ENCODE data around the gene AGXT.

The AGXT gene

GRCh38 chr2:240876475-240877251, 8.0 kb downstream of the AGXT start:
- Histone ChIP-seq H3K27me3 (ENCODE audit: control insufficient read depth in 1 of 2, insufficient read depth in 2 of 2, low read length in 2 of 2) (no peaks in the 10 kb centered on the region), H3K4me3 (ENCODE audit: low read depth in 1 of 2, low read length in 2 of 2) (peak overlapping the region in 1 of 2 donors; percentile 16), H3K9me3 (ENCODE audit: control insufficient read depth in 1 of 2, low read length in 2 of 2) (no peaks in the 10 kb centered on the region), H3K9ac (ENCODE audit: low read depth in 1 of 2, low read length in 2 of 2) (peak overlapping the region; percentile 19 to 66), H3K36me3 (ENCODE audit: control insufficient read depth in 1 of 2, insufficient read depth in 2 of 2, low read length in 2 of 2) (no peaks in the 10 kb centered on the region), H3K27ac (ENCODE audit: low read depth, low read length) (peak overlapping the region; percentile 62), H3K4me1 (ENCODE audit: control insufficient read depth in 1 of 2, insufficient read depth in 2 of 2, low read length in 2 of 2) (peaks cover 36 to 45% of the 10 kb centered on the region in 2 donors)

DNA sequence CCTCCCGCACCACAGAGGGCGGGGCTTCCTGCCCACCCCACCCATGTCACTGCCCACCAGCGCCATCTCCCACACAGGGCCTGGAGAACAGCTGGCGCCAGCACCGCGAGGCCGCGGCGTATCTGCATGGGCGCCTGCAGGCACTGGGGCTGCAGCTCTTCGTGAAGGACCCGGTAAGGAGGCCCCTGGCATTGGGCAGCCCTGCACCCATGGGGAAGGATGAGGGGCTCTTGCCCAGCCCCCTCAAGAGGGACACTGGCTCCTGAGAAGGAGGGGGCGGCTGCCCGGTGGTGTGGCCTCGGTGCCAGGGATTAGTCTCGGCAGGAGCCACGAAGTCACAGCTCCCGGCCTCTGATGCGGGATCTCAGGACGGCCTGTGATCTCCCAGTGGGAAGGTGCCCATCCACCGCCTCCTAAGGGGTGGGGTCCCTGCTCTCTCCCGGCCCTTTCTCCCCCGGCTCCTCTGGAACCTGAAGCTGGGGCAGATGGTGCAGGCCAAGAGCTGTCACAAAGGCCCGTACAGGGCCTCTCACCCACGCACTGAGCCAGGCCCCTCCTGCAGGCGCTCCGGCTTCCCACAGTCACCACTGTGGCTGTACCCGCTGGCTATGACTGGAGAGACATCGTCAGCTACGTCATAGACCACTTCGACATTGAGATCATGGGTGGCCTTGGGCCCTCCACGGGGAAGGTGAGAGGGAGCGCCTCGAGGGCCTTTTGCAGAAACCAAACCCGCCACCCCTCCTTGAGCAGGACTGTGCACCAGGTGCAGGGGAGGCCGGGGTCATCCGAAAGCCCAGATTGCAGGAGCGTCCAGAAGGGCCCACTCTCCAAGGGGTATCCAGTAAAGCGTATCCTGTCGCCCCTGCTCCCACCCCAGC, 9.1 kb downstream of the AGXT start:
- H3K4me1 ChIP-seq (ENCODE audit: control insufficient read depth in 1 of 2, insufficient read depth in 2 of 2, low read length in 2 of 2), result peaks cover 36 to 45% of the 10 kb centered on the region in 2 donors
- no peak overlapping the region for H3K4me3 ChIP-seq (ENCODE audit: low read depth in 1 of 2, low read length in 2 of 2)
- H3K27ac ChIP-seq (ENCODE audit: low read depth, low read length), result no peak overlapping the region
- no peaks in the 10 kb centered on the region for H3K27me3 ChIP-seq (ENCODE audit: control insufficient read depth in 1 of 2, insufficient read depth in 2 of 2, low read length in 2 of 2)
- H3K9ac ChIP-seq (ENCODE audit: low read depth in 1 of 2, low read length in 2 of 2), result no peak overlapping the region
- no peaks in the 10 kb centered on the region for H3K9me3 ChIP-seq (ENCODE audit: control insufficient read depth in 1 of 2, low read length in 2 of 2)
- no peaks in the 10 kb centered on the region for H3K36me3 ChIP-seq (ENCODE audit: control insufficient read depth in 1 of 2, insufficient read depth in 2 of 2, low read length in 2 of 2)

- no peaks in the 10 kb centered on the region for H3K36me3 ChIP-seq (ENCODE audit: control insufficient read depth in 1 of 2, insufficient read depth in 2 of 2, low read length in 2 of 2)
- H3K9ac ChIP-seq (ENCODE audit: low read depth in 1 of 2, low read length in 2 of 2), result no peak overlapping the region
- H3K4me1 ChIP-seq (ENCODE audit: control insufficient read depth in 1 of 2, insufficient read depth in 2 of 2, low read length in 2 of 2), result peaks cover 36 to 45% of the 10 kb centered on the region in 2 donors
- no peaks in the 10 kb centered on the region for H3K27me3 ChIP-seq (ENCODE audit: control insufficient read depth in 1 of 2, insufficient read depth in 2 of 2, low read length in 2 of 2)
- no peak overlapping the region for H3K4me3 ChIP-seq (ENCODE audit: low read depth in 1 of 2, low read length in 2 of 2)
- H3K9me3 ChIP-seq (ENCODE audit: control insufficient read depth in 1 of 2, low read length in 2 of 2), result no peaks in the 10 kb centered on the region
- no peak overlapping the region for H3K27ac ChIP-seq (ENCODE audit: low read depth, low read length)
These were observed 9.8 kb downstream of the AGXT start for GRCh38 chr2:240878341-240878936.

DNA sequence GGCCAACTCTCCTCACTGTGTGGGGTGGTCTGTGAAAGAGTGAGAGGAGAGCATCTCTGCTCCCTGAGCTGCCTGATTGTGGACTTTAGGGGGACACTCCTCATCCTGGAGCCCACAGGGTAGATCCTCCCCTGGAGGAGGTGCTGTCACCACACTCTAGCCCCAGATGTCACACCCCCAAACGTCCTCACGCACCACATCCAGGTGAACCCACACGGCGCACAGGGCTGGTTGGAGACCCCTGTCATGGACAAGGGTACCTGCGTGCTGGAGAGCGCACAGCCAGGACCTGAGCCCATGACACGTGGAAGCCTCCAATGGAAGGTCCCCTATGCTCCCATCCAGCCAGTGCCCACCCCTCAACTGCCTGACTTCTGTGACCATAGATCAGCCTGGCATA, 10.5 kb downstream of the AGXT start:
- Histone ChIP-seq H3K27ac (ENCODE audit: low read depth, low read length) (no peak overlapping the region), H3K27me3 (ENCODE audit: control insufficient read depth in 1 of 2, insufficient read depth in 2 of 2, low read length in 2 of 2) (no peaks in the 10 kb centered on the region), H3K36me3 (ENCODE audit: control insufficient read depth in 1 of 2, insufficient read depth in 2 of 2, low read length in 2 of 2) (no peaks in the 10 kb centered on the region), H3K9me3 (ENCODE audit: control insufficient read depth in 1 of 2, low read length in 2 of 2) (no peaks in the 10 kb centered on the region), H3K4me1 (ENCODE audit: control insufficient read depth in 1 of 2, insufficient read depth in 2 of 2, low read length in 2 of 2) (peaks cover 31 to 38% of the 10 kb centered on the region in 2 donors), H3K4me3 (ENCODE audit: low read depth in 1 of 2, low read length in 2 of 2) (no peak overlapping the region), H3K9ac (ENCODE audit: low read depth in 1 of 2, low read length in 2 of 2) (no peak overlapping the region)

GRCh38 chr2:240881913-240882312, 13.3 kb downstream of the AGXT start:
- no peaks in the 10 kb centered on the region for H3K27me3 ChIP-seq (ENCODE audit: control insufficient read depth in 1 of 2, insufficient read depth in 2 of 2, low read length in 2 of 2)
- no peak overlapping the region for H3K9ac ChIP-seq (ENCODE audit: low read depth in 1 of 2, low read length in 2 of 2)
- no peaks in the 10 kb centered on the region for H3K9me3 ChIP-seq (ENCODE audit: control insufficient read depth in 1 of 2, low read length in 2 of 2)
- peaks cover 3 to 10% of the 10 kb centered on the region in 2 donors for H3K4me1 ChIP-seq (ENCODE audit: control insufficient read depth in 1 of 2, insufficient read depth in 2 of 2, low read length in 2 of 2)
- no peak overlapping the region for H3K27ac ChIP-seq (ENCODE audit: low read depth, low read length)
- no peak overlapping the region for H3K4me3 ChIP-seq (ENCODE audit: low read depth in 1 of 2, low read length in 2 of 2)
- H3K36me3 ChIP-seq (ENCODE audit: control insufficient read depth in 1 of 2, insufficient read depth in 2 of 2, low read length in 2 of 2), result no peaks in the 10 kb centered on the region

DNA sequence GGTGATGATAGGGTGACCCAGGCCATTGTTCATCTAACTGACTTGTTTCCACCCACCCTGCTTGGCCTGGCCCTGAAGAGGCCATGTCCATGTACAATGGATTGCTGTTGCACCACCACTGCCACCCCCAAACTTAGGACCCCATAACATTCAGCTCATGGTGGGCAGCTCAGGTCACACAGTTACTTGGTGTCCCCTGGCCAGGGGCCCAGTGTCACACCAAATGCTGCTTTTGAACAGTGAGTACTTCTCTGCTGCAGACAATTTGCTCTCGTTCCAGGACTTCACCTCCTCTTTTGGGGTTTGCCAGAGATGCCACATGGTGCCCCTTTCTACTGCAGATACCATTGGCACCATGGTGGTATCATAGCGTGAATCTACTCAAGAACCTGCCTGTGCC, 15.6 kb downstream of the AGXT start:
- Histone ChIP-seq H3K4me1 (ENCODE audit: control insufficient read depth in 1 of 2, insufficient read depth in 2 of 2, low read length in 2 of 2) (peaks cover 11 to 15% of the 10 kb centered on the region in 2 donors), H3K27ac (ENCODE audit: low read depth, low read length) (no peak overlapping the region), H3K9ac (ENCODE audit: low read depth in 1 of 2, low read length in 2 of 2) (no peak overlapping the region), H3K9me3 (ENCODE audit: control insufficient read depth in 1 of 2, low read length in 2 of 2) (no peaks in the 10 kb centered on the region), H3K36me3 (ENCODE audit: control insufficient read depth in 1 of 2, insufficient read depth in 2 of 2, low read length in 2 of 2) (no peaks in the 10 kb centered on the region), H3K4me3 (ENCODE audit: low read depth in 1 of 2, low read length in 2 of 2) (no peak overlapping the region), H3K27me3 (ENCODE audit: control insufficient read depth in 1 of 2, insufficient read depth in 2 of 2, low read length in 2 of 2) (no peaks in the 10 kb centered on the region)

DNA sequence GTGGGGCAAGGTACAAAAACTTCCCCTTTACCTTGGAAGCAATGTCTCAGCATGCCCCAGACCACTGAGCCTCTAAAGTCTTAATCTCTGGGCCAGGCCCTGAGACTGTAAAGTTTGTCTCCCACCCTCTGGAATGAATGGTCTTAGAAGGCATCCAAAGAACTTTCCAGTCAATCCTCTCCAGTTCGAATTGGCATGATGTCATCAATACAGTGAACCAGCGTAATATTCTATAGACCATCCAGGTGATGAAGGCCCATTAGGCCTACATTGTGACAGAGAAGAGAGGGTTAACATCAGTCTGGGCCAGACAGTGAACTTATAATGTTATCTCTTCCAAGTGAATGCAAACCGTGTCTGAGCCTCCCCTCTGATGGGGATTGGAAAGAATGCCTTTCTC, 16.1 kb downstream of the AGXT start:
- no peaks in the 10 kb centered on the region for H3K36me3 ChIP-seq (ENCODE audit: control insufficient read depth in 1 of 2, insufficient read depth in 2 of 2, low read length in 2 of 2)
- no peaks in the 10 kb centered on the region for H3K27me3 ChIP-seq (ENCODE audit: control insufficient read depth in 1 of 2, insufficient read depth in 2 of 2, low read length in 2 of 2)
- H3K9me3 ChIP-seq (ENCODE audit: control insufficient read depth in 1 of 2, low read length in 2 of 2), result no peaks in the 10 kb centered on the region
- H3K4me1 ChIP-seq (ENCODE audit: control insufficient read depth in 1 of 2, insufficient read depth in 2 of 2, low read length in 2 of 2), result peaks cover 16 to 20% of the 10 kb centered on the region in 2 donors
- no peak overlapping the region for H3K27ac ChIP-seq (ENCODE audit: low read depth, low read length)
- no peak overlapping the region for H3K9ac ChIP-seq (ENCODE audit: low read depth in 1 of 2, low read length in 2 of 2)
- H3K4me3 ChIP-seq (ENCODE audit: low read depth in 1 of 2, low read length in 2 of 2), result no peak overlapping the region

- H3K36me3 ChIP-seq (ENCODE audit: control insufficient read depth in 1 of 2, insufficient read depth in 2 of 2, low read length in 2 of 2), result no peaks in the 10 kb centered on the region
- no peaks in the 10 kb centered on the region for H3K9me3 ChIP-seq (ENCODE audit: control insufficient read depth in 1 of 2, low read length in 2 of 2)
- no peaks in the 10 kb centered on the region for H3K27me3 ChIP-seq (ENCODE audit: control insufficient read depth in 1 of 2, insufficient read depth in 2 of 2, low read length in 2 of 2)
- H3K9ac ChIP-seq (ENCODE audit: low read depth in 1 of 2, low read length in 2 of 2), result no peak overlapping the region
- peaks cover 17 to 20% of the 10 kb centered on the region in 2 donors for H3K4me1 ChIP-seq (ENCODE audit: control insufficient read depth in 1 of 2, insufficient read depth in 2 of 2, low read length in 2 of 2)
- H3K27ac ChIP-seq (ENCODE audit: low read depth, low read length), result no peak overlapping the region
- H3K4me3 ChIP-seq (ENCODE audit: low read depth in 1 of 2, low read length in 2 of 2), result no peak overlapping the region
These were observed 16.9 kb downstream of the AGXT start for GRCh38 chr2:240885566-240885965.

- Histone ChIP-seq H3K4me1 (ENCODE audit: control insufficient read depth in 1 of 2, insufficient read depth in 2 of 2, low read length in 2 of 2) (peaks cover 17% of the 10 kb centered on the region in 2 donors), H3K9ac (ENCODE audit: low read depth in 1 of 2, low read length in 2 of 2) (no peak overlapping the region), H3K36me3 (ENCODE audit: control insufficient read depth in 1 of 2, insufficient read depth in 2 of 2, low read length in 2 of 2) (no peaks in the 10 kb centered on the region), H3K9me3 (ENCODE audit: control insufficient read depth in 1 of 2, low read length in 2 of 2) (no peaks in the 10 kb centered on the region), H3K27ac (ENCODE audit: low read depth, low read length) (no peak overlapping the region), H3K4me3 (ENCODE audit: low read depth in 1 of 2, low read length in 2 of 2) (no peak overlapping the region), H3K27me3 (ENCODE audit: control insufficient read depth in 1 of 2, insufficient read depth in 2 of 2, low read length in 2 of 2) (no peaks in the 10 kb centered on the region)
These were observed 17.5 kb downstream of the AGXT start for GRCh38 chr2:240886023-240886565.
